HG03135 (cell line): ENCODE results near the gene RBBP8NL.

Source experiments
- ATAC-seq: cut with Tn5 transposase; IDR thresholded peaks from one replicate; pipeline ENCODE4 v1.9.1; 2021; ENCODE audit warnings: mild to moderate bottlenecking, moderate library complexity; ENCODE audit not compliant: unreplicated experiment

RBBP8NL gene

GRCh38 chr20:62462976-62463592, 35.7 kb upstream of the RBBP8NL start:
- no peak for ATAC-seq

- ATAC-seq: no peak
Observed at GRCh38 chr20:62461834-62462233, 34.5 kb upstream of the RBBP8NL start.

- no peak for ATAC-seq
Observed at GRCh38 chr20:62461157-62461556, 33.8 kb upstream of the RBBP8NL start.

GRCh38 chr20:62460678-62461077, 33.3 kb upstream of the RBBP8NL start:
- ATAC-seq: no peak

- no peak for ATAC-seq
Observed at GRCh38 chr20:62459488-62459887, 32.1 kb upstream of the RBBP8NL start.

- no peak for ATAC-seq
Observed at GRCh38 chr20:62458275-62459251, 31.2 kb upstream of the RBBP8NL start.

GRCh38 chr20:62457831-62458230, 30.5 kb upstream of the RBBP8NL start:
- no peak for ATAC-seq

GRCh38 chr20:62457098-62457497, 29.8 kb upstream of the RBBP8NL start:
- ATAC-seq: no peak

- no peak for ATAC-seq
Observed at GRCh38 chr20:62455929-62456328, 28.6 kb upstream of the RBBP8NL start.

GRCh38 chr20:62454904-62455636, 27.7 kb upstream of the RBBP8NL start:
- no peak for ATAC-seq

- ATAC-seq: no peak
Observed at GRCh38 chr20:62453186-62453808, 26.0 kb upstream of the RBBP8NL start.

GRCh38 chr20:62452475-62453095, 25.2 kb upstream of the RBBP8NL start:
- no peak for ATAC-seq

- ATAC-seq: no peak
Observed at GRCh38 chr20:62451970-62452369, 24.6 kb upstream of the RBBP8NL start.

- no peak for ATAC-seq
Observed at GRCh38 chr20:62451156-62451767, 23.9 kb upstream of the RBBP8NL start.

GRCh38 chr20:62449951-62450691, 22.8 kb upstream of the RBBP8NL start:
- no peak for ATAC-seq

GRCh38 chr20:62448788-62449187, 21.4 kb upstream of the RBBP8NL start:
- no peak for ATAC-seq

- ATAC-seq: no peak
Observed at GRCh38 chr20:62448038-62448437, 20.7 kb upstream of the RBBP8NL start.

GRCh38 chr20:62446888-62447869, 19.8 kb upstream of the RBBP8NL start:
- ATAC-seq: no peak
